Myometrial cell (primary cell): Measurements from ENCODE around the gene NFKB2. TPM values are rescaled to one million over a fixed set of nuclear protein-coding genes. Genes with fewer than 3 reads are reported as not detected.

ENCODE experiments used
- total RNA-seq: library from RNA; depleted of rRNA; stranded (reverse); fragments of >200 nt; gene quantifications from 2 replicates; pipeline ENCODE4 v1.2.3, GENCODE V29; 2015

NFKB2 gene
- total RNA-seq = 25.9 and 33.4 TPM in 2 replicates

DNA sequence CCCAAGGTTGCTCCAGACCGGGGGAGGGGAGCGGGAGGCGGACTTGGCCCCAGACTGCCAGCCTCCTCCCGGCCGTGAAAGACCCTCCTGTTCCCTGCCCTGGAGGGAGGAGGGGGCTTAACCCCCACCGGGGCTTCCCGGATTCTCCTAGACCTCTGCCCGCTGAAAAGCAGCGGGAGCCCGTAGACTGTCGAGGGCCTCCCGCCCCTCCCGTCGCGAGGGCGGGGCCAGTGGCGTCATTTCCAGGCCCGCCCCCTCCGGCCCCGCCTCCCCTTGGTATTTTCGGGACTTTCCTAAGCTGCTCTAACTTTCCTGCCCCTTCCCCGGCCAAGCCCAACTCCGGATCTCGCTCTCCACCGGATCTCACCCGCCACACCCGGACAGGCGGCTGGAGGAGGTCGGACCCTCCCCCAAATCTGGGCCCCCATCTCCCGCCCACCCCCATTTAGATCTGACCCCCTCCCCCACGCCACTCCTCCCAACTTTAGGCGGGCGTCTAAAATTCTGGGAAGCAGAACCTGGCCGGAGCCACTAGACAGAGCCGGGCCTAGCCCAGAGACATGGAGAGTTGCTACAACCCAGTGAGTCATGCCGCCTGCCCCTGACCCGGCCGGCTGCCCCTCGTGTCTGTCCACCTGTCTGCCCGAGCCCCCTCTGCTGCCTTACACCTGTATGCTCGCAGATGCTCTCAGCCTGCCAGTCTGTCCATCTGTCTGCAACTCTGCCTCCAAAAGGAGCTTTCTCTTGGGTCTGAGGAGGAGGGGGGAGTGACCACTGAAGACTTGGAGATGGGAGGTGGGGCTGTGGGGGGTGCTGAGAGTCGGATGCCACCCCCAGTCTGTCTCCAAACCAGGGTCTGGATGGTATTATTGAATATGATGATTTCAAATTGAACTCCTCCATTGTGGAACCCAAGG is at the start of gene NFKB2:
NFKB2 (plus strand) TSS at position 306 of the 917 bp plus-strand sequence; CDS start at position 561, 255 bp downstream.

DNA sequence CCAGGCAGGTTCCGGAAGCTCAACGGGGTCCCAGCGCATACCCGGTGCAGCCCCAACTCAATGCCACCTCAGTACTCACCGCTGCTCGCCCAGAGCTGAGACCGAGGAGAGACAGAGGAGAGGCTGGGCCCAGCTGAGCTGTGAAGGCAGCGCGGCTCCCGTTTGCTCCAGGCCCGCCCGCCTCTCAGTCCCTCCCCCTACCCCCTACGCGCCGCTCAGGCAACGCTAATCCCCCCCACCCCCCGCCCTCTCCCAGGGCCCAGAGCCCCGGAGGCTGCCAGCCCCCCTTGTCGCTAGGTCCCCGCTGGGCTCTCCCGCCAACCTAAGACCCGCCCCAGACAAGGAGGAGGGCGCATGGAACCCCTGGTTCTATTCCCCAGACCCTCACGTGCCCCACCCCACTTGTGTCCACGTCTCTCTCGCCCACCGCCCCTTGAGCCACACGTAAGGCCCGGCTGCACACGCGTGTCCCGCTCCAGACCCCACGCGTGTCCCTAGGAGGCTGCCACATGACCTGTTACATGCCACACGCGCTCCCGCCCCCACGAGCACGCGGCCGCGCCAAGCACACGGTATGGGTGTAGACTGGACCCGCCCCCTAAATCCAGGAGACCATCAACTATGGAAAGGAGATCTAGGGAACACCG is 23.2 kb downstream of the NFKB2 start, which contains the start of gene PSD:
PSD (minus strand) TSS at position 164 of the 647 bp plus-strand sequence. CDS start 1,747 bp downstream, outside the sequence.

DNA sequence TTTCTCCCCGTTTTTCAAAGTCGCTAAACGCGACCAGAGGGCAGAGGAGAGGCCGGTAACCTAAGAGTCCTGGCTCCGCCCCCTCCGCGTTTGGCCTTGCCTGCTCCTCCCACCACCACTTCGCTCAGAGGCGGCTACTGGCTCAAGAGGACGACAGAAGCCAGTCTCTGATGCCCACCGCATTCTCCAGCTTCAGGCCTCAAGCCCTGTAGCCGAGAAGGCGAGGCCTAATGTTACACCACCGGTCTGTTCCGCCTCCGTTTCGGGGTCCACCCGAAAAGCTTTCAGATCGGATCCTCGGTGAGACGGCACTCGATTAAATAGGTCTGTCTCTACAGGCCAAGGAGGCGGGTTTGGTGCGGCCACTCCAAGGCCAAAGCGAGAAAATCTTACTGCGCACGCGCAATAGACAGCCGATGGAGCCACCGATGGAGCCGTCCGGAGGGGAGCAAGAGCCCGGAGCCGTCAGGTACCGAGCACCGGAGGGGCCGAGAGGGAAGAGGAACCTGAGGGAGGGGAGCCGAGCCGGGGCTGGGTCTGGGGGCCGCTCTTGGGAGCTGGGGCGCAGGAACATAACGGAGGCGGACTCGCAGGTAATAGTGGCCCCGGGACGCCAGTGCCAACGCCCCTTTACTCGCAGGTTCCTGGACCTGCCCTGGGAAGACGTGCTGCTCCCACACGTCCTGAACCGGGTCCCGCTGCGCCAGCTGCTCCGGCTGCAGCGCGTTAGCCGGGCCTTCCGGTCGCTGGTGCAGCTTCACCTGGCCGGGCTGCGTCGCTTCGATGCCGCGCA is 25.4 kb downstream of the NFKB2 start, which contains the start of gene FBXL15:
FBXL15 (plus strand) TSS at position 123 of the 793 bp plus-strand sequence; CDS start at position 417, 294 bp downstream.

DNA sequence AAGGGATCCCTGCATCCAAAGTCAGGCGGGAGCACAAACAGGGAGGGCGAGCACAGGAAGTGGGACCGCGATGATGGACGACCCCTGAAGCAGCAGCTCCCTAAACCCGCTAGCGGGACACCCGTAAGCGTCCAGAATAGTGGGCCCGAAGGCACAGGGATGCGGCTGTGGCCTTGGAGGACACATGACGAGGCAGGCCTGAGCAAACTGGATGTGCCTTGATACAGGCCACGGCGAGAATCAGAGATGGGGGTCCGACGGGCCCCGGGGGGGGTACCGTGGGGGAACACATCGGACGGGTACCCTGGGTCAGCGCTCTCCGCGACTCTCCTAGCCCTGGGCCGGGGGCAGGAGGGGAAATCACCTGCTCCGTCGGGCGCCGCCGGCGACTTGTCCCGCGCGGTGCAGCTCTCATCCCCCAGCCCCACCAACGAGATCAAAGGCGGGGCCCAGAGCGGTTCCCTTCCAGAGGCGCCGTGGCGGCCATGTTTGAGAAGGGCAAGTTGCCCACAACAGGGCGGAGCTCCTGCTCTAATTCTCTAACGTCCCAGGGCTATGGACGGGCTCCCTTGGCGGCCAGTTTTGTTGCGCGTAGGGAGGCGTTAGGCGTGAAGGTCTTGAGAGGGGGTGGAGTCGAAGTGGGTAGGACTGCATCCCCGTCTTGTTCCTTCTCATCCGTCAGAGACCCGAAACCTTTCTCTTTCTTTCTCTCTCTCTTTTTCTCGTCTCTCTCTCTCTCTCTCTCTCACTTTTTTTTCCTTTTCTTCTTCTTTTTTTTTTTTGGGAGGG is 36.9 kb downstream of the NFKB2 start, which contains the start of gene CUEDC2:
CUEDC2 (minus strand) TSS at position 413 of the 789 bp plus-strand sequence. CDS start 7,386 bp downstream, outside the sequence.

DNA sequence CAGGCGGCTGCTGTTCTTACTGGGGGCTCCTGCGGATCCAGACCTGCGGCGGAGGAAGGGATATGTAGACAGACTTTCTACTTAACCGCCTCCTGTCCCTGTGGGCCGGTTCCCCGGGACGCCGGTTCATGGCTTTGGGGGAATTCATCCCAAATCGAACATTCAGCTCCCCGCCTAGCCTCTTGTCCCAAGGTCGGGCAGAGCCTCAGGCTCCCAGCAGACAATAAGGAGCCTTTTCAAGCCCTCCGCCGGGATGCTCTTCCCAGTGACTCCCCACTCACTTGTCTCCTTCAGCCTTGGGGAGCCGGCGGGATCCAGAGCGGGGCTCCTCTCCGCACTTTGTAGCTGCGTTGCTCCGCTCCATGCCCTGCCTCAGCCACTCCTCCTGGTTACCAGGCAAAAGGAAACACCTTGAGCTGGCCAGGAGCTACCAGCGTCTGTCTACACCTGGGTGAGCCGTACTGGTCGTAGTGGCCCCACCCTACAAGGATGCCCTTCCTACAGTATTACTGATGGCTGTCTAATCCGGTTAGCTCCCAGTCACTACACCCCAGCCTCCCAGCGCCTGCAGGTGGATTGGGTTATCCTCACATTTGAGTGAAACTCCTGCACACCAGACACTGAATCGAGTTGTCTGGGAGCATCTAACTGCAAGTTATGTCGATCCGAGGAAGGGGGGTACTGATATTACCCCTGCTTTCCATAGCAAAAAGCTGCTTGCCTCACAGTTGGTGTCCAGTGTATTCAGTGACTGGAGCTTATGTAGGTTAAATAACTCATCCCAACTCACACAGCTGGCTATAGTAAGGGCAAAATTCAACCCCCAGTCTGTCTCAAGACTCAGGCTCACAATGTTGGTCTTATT is 55.8 kb downstream of the NFKB2 start, which contains the start of gene C10orf95:
C10orf95 (minus strand) TSS at position 439 of the 865 bp plus-strand sequence. CDS start 450 bp downstream, outside the sequence.

Other genes starting within 250 kb of the NFKB2 start
- gene NOLC1, start 243.3 kb upstream of the NFKB2 start, total RNA-seq = 42.4 and 42.7 TPM in 2 replicates
- gene ELOVL3, start 169.4 kb upstream of the NFKB2 start, total RNA-seq = not detected in 2 replicates
- gene PITX3, start 154.2 kb upstream of the NFKB2 start, total RNA-seq = not detected in 2 replicates
- 51.6 and 52.5 TPM in 2 replicates for gene GBF1, start 150.2 kb upstream of the NFKB2 start, total RNA-seq
- 9.2 and 14.1 TPM in 2 replicates for gene PSD, start 23.1 kb downstream of the NFKB2 start, total RNA-seq
- gene FBXL15, start 25.1 kb downstream of the NFKB2 start, total RNA-seq = 26.8 and 31.7 TPM in 2 replicates
- gene CUEDC2, start 36.9 kb downstream of the NFKB2 start, total RNA-seq = 103 and 137 TPM in 2 replicates
- gene C10orf95, start 55.8 kb downstream of the NFKB2 start, total RNA-seq = not detected in 2 replicates
- 169 and 196 TPM in 2 replicates for gene ACTR1A, start 107.0 kb downstream of the NFKB2 start, total RNA-seq
- gene SUFU, start 108.3 kb downstream of the NFKB2 start, total RNA-seq = 4.6 and 6.0 TPM in 2 replicates
- 129 and 134 TPM in 2 replicates for gene TRIM8, start 248.8 kb downstream of the NFKB2 start, total RNA-seq